Mammary epithelial cell (primary cell): Measurements from ENCODE around the gene AP1AR.

Source experiments
- CTCF ChIP-seq, 2 donors: IDR thresholded peaks in 1 of 2; conservative IDR thresholded peaks in 1 of 2; 2 replicates each; pipeline ENCODE4 v1.5.1; 2011 to 2012; ENCODE audit warnings: inconsistent platforms in 2 of 2, low read length in 2 of 2, mild to moderate bottlenecking in 2 of 2, control low read depth in 1 of 2, low read depth in 1 of 2; ENCODE audit not compliant: insufficient read depth in 1 of 2; ENCODE audit errors: extremely low read depth in 1 of 2
- EZH2 ChIP-seq: IDR thresholded peaks from 2 replicates; pipeline ENCODE4 v1.6.1; 2012; ENCODE audit warnings: low read length, inconsistent platforms, borderline replicate concordance

DNA sequence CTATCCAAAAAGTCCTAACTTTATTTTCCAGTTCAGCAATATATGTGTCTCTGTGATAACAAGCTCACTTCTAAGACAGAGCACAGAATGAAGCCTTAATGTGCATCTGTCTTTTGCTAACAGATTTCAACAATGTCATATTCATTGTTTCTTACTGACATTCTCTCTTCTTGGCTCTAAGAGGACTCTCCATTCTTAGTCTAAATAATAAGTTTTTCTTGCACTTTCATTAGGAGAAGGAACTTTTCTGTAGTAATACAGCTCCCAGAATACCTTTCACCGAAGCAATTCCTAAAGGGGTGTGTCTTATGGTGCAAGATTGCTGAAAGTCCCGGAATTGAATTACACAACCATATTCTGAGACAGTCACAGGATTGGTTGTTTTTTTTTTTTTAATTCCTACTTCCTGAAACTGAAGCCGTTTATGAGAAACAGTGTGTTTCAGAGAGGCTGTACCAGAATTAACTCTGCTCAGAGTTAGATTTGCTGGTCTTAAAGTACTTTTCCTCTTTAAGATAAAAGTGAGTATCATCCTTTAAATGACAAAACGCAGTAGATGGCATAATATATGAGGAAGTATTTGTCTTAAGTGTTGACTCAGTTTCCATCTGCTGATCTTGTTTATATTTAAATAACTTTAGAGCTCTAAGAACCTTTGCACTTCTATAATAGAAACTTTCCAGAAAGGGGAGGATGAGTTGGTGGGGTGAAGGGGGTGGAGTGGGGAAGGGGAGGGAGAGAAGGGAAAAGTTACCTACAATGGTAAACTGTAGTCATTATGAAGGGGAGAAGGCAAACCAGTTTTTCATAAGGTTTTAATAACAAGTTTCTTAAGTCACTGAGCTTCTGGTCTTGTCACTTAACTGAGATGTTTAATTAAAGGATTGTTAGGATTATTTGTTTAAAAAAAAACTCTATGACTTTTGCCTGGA lies 65.6 kb downstream of the AP1AR start, which contains the start of gene ALPK1:
- TF ChIP-seq CTCF (conservative IDR thresholded peaks at IDR 0.05 in 1 of 2, IDR thresholded peaks at IDR 0.05 in 1 of 2; ENCODE audit: extremely low read depth in 1 of 2, insufficient read depth in 1 of 2, low read depth in 1 of 2, low read length in 2 of 2) (no peak), EZH2 (no peak)
